Stimulated activated CD4-positive, alpha-beta T cell treated with anti-CD3 and anti-CD28 coated beads, Interleukin-4, amount 100 ng/mL, for 1 hour (primary cell): ENCODE results near the gene ADAMTS15.

ENCODE experiments used
- DNase-seq: peaks from one replicate; pipeline ENCODE4 v3.0.0-alpha.2; 2020

Gene ADAMTS15

DNA sequence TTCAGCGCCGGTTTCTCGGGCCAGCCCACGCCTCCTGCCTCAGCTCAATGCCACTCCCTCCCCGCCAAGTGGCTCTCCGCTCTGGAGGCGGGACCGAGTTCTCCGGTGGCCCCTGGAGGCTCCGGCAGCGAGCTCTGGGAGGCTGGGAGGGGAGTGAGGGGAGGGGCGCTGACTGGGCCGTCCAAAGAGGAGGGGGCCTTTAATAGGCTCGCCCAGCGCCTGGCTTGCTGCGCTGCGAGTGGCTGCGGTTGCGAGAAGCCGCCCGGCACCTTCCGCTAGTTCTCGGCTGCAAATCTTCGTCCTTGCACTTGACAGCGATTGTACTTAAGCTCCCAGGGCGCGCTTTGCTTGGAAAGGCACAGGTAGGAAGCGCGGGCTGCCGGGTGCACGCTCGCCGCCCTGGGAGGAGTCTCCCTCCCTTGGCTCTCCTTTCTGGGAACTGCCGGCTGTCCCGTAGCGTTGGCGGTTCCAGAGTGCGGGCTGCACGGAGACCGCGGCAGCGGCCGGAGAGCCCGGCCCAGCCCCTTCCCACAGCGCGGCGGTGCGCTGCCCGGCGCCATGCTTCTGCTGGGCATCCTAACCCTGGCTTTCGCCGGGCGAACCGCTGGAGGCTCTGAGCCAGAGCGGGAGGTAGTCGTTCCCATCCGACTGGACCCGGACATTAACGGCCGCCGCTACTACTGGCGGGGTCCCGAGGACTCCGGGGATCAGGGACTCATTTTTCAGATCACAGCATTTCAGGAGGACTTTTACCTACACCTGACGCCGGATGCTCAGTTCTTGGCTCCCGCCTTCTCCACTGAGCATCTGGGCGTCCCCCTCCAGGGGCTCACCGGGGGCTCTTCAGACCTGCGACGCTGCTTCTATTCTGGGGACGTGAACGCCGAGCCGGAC, at the start of gene ADAMTS15:
ADAMTS15 (plus strand) TSS at position 230 of the 894 bp plus-strand sequence; CDS start at position 559, 329 bp downstream.
- peak; percentile 11 for DNase-seq

DNA sequence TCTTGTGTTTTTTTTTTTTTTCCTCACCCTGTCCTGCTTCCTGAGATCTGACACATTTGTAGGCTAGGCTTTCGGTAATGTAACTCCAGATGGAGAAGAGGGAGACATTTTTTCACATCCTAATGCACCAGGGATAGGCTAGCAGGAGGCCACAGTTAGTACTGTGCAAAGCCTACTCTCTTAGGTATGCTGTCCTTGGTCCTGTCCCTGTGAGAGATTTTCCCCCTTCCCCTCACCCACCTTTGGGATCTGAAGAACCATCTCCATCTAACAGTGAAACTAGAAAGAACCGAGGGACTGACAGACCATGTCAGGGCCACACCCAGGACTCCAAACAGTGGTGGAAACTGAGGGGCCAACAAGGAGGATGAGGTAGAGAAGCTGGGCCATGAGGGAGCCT, 49.2 kb upstream of the ADAMTS15 start:
- no peak for DNase-seq

DNA sequence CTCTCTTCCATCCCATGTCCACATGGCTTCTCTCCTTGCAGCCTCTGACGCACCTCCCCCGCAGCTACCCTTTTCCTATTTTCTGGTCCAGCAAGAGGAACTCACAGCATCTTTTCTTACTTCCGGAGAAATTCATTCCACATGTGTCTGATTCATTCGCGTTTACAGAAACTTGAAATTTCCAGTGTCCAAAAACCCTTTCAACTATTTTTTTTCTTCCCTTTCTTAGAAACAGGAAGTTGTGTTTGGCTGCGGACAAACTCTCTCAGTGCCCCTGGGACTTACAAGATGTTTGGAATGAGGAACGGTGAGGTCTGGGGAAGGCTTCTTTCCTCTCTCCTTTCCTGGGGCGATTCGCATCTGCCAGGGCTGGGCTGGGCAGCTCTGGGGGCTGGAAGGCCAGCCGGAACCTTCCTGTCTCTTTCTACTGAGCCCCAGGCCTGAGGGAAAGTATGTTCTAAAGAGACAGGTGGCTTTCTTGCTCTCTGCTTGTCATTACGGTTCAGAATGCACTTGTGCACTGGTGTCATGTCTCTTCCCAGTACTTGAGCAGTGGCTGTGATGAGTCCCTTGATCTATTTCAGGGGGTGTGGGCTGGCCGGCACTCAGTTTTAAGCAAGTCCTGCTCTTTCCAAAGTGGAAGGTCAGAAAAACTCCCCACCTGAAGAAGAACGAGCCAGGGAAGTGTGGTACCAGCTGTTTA, 47.5 kb upstream of the ADAMTS15 start:
- no peak for DNase-seq

DNA sequence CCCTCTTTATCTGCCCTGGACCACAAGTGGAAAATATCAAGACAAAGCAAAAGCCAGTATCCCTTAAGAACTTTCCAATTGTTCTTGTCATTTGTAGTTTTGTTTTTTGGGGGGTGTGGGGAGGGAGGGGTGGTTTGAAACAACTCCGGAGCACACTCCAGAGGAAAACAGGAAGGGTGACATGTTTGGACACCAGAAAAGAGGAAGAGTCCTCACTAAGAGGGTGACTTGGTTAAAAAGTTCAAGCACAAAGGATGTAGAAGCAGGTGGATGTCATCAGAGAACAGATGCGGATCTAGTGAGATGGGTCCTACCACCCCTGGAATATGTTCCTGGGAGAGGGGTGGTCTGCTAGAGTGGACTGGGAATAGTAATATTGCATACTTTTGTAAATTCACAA, 45.9 kb upstream of the ADAMTS15 start:
- DNase-seq = no peak

DNA sequence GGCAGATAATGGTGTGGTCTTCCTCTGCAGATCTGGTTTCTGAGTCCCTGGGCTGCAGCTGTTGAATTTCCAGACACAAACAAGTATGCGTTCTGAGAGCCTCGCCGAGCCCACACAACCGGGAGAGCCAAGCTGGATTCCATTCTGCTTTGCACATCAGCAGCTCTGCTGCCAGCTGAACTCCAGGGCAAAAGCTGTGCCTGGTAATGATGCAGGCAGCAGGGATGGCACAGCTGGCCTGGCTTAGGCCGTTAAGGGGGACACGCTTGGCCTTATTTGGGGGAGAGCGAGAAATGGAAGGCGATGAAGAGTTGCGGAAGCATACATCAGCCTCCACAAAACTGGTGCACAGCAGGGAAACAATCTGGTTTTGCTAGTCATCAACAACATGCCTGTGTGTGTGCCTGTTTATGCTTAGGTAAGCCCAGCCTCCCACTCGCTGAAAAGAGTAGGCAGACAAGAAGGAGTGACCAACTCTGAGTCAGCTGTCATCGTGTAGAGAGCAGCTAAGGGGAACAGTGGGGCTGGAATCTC, 45.1 kb upstream of the ADAMTS15 start:
- no peak for DNase-seq

DNA sequence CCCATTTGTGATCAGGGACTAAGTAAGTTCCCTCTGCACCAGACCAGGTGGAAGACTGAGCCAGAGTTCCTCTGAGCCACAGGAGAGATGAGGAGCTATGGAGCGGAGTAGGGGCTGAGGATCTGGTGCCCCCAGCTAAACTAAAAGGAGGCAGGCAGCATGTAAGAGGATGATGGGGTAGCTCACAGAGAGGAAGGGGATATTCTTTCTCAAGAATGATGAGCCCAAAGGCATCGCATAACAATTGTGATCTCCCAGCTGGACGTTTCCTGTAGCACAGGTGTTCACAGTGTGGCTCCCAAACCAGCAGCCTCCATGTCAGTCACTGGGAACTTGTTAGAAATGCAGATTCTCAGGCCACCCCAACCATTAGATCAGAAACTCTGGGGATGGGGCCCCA, 44.5 kb upstream of the ADAMTS15 start:
- DNase-seq = no peak

DNA sequence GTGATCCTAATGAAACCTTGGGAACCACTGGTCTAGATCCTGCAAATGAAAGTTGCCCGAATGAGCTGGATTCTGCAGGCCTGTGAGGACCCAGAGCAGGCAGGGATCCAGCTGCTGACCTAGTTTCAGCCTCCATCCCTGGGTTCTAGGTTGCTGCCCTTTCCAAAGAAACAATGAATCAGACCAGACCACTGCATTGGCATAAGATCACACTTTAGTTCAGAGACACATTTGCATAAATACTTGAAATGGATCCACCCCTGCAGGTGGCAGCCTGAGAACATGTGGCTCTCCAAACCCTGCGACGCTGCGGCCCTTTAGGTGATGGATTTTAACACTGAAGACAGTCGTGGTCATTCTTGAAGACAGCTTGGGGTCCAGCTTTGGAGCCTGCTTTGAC, 43.7 kb upstream of the ADAMTS15 start:
- no peak for DNase-seq

- no peak for DNase-seq
Measured at GRCh38 chr11:130405428-130405827, 43.0 kb upstream of the ADAMTS15 start.

DNA sequence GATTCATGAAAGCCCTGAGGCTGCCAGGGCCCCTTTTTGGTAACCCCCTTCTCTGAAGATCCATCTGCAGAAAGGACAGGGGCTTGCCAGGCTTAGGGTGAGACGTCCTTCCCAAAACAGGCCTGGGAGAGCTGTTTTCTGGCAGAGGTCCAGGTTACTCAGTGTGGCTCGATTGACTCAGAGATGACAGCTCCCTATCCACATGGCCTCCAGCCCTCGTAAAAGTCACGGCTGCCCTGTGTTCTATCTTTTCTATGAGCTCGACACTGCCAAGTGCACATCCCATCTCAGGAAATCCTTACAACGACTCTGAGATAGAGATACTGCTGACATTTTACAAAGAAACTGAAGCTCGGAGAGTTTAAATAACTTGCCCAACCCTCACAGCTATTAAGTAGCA, 40.5 kb upstream of the ADAMTS15 start:
- no peak for DNase-seq

DNA sequence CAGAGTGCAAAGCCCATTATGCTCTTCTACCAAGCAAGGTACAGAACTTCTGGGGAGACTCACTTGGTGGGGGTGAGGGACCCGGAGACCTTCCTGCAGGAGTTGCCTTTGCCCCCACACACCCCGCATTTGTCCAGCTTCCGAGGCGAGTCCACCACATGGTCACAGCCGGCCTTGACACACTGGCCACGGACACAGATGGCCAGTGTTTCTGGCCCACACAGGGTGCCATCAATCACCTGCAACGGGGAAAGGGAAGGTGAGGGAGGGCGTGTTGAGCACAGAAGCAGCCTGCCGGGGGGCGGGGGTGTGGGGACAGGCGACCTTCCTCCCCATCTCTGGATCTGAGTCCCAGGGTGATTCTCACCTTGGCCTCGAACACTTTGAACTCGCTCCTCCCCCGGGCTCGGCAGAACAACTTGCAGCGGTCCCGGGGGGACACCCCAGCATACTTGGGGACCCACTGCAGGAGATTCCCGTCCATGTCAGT, 40.0 kb upstream of the ADAMTS15 start:
- DNase-seq = no peak

DNA sequence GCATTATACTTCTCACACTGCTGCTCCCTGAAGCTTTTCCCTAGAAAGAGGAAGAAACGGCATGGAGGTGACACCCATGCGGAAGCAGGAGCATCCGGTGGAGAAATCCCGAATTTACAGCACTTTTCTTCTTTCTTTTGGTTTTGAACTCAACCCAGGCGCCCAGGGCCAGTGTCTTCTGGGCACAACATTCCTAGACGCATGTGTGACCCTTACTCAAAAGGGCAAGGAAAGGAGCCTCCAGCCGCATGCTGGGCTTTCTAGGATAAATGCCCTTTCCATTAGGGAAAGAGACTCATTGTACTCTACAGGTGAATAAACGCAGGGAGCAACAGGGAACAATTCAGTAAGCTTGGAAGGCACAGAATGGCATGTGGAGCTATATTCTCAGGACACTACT, 39.5 kb upstream of the ADAMTS15 start:
- DNase-seq = no peak

DNA sequence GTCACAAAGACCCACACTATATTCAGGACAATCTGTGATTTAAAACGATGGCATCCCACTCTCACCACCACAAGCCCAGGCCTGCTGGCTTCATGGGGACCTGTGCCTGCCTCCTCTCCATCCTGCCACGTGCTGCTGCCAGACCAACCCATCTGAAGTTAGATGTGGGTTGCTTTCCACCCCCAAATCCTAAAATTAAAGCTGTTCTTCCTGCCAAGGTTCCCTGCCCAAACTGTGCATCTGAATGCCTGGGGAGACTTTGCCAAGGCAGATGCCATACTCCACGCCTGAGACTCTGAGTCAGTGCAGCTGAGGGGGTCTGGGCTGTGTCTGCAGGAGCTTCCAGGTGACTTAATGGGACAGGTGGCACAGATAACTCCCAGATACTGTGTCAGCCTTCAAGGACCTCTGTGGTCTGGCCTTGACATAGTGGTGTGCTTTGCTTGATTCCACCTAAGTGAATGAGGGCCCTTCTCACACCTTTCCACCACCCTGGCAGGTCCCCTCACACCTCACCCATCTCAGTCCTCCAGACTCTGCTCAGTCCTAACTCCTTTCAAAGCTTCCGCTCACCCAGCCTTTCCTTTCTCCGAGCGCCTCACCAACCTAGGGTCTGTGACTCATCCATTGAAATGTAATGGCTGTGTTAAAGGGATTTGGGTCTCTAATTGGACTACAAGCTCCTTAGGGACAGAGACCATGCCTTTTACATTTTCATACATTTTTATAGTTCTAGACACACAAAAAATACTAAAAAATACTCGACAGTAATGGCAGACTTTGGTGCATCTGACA, 38.7 kb upstream of the ADAMTS15 start:
- DNase-seq = no peak

- DNase-seq = no peak
Measured at GRCh38 chr11:130411223-130411622, 37.2 kb upstream of the ADAMTS15 start.

GRCh38 chr11:130413405-130414106, 34.9 kb upstream of the ADAMTS15 start:
- no peak for DNase-seq

GRCh38 chr11:130414107-130415080, 34.1 kb upstream of the ADAMTS15 start:
- no peak for DNase-seq

GRCh38 chr11:130415731-130416529, 32.5 kb upstream of the ADAMTS15 start:
- no peak for DNase-seq

DNA sequence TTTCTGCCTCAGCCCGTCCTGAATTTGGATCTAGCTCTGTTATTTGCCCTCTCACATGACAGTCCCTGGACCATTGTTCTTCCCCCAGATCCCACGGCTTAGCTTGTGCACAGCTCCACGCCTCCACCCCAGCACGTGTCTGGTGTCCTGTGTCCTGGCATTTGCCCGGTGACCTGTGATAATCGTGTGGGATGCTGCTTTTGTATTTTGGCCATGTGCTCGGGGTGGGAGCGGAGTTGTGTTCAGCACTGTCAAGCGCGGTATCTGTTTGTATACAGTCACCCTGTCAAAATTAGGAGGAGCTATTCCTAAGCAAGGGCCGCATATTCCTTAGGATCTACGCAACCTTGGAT, 31.9 kb upstream of the ADAMTS15 start:
- no peak for DNase-seq

DNA sequence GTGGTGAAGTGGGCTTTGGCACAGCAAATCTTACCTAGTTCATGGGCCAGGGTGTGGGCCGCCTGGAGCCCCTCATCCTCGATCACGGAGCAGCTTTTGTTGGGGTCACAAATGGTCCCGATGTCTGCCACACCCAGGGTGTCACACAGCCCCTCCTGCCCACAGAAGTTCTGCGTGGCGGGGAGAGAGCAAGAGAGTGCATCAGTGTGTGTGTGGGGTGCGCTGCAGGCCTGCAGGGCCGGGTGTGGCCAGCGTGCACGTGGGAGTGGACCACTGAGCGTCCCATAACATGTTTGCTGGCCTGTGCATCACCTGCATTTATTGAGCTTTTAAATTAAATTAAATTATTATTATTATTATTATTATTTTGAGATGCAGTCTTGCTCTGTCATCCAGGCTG, 31.5 kb upstream of the ADAMTS15 start:
- DNase-seq = no peak

- DNase-seq = no peak
Measured at GRCh38 chr11:130418210-130418609, 30.2 kb upstream of the ADAMTS15 start.

DNA sequence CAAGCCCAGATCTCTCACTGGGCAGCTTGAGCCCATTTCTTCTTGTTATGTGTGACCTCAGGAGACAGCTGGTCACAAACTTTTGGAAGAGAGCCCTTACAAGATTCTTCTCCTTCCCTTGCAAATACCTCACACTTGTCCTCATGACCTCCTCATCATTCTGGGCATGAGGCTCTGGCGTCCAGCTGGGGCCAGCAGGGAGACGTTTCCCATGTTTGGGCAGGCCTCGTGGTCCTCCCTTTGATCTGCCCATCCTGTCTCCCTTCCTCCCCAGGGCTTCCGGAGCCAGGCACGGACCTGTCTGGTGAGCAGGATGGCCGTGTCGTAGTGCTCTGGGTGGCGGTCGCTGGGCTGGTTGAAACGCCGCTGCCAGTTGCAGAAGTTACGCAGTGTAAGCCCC, 29.7 kb upstream of the ADAMTS15 start:
- DNase-seq = no peak
